HG02840 (cell line): ENCODE data around the gene NUP62CL.
"Not testable (repeated sequence)": the region's sequence is repeated elsewhere in the genome, so short reads cannot be mapped to it uniquely, and the experiment has no call there.

ENCODE experiments used
- ATAC-seq: cut with Tn5 transposase; IDR thresholded peaks from one replicate; pipeline ENCODE4 v1.9.1; 2021; ENCODE audit warnings: mild to moderate bottlenecking, moderate library complexity, moderate number of reproducible peaks; ENCODE audit not compliant: unreplicated experiment, low FRiP score

The NUP62CL gene, protein sequence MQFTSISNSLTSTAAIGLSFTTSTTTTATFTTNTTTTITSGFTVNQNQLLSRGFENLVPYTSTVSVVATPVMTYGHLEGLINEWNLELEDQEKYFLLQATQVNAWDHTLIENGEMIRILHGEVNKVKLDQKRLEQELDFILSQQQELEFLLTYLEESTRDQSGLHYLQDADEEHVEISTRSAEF

DNA sequence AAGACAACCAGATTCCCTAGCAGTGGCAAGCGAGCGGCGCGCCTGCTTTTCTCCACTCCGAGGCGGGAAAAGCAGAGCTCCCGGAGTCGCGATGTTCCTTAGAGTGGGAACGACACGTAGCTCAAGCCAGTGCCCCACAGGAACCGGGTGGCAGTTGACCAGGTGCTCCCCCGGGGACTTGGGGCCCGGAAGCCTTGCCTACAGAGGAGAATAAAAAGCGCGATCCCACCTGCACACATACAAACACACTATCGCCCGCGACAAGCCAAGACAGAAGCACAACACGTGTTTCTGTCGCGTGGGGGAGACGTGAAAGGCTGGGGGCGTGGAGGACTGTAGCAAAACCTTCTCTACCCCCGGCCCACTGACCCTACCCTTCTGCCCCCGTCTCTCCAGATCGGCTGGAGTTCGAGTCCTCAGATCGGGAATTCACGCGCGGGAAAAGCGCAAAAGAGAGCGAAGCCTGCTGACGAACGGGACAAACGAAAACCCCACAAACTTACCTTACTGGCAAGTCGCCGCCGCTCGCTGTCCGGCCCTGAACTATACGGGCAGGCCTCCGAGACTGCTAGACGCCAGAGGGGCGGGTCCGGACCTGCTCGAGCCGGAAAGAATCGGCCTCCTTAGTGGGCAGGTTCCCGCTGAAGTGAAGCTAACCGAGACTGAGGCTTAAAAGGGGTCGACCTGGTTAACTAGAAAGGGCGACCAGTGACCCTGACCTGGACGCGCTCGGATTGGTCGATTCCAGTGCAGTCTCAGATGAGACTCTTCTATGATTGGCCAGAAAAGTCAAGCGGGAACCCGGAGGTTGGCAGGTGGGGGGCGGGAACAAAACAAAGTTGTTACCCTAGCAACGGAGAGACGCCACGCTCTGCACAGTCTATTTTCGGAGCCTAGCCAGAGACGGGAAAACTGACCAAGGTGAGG is at the start of gene NUP62CL, which contains the start of gene DNAAF6:
NUP62CL (minus strand) TSS at position 664 of the 927 bp plus-strand sequence. CDS start 31,287 bp downstream, outside the sequence.
DNAAF6 (plus strand) TSS at position 842 of the 927 bp plus-strand sequence. CDS start 6,265 bp downstream, outside the sequence.
- ATAC-seq: peak; percentile 88

DNA sequence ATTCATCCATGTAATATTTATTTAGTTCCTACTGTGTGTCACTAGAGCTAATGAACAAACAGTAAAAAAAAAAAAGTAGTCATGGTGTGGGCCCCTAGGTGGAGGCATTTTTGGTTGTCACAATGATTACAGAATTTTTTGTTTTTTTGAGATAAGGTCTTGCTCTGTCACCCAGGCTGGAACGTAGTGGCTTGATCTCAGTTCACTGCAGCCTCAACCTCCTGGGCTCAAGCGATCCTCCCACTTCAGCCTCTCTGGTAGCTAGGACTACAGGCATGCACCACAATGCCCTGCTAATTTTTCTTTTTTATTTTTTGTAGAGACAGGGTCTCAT is 22.2 kb upstream of the NUP62CL start:
- no peak for ATAC-seq

- no peak for ATAC-seq
Measured at GRCh38 chrX:107227780-107228485, 21.7 kb upstream of the NUP62CL start.

GRCh38 chrX:107226757-107227156 is 20.5 kb upstream of the NUP62CL start:
- ATAC-seq: no peak

DNA sequence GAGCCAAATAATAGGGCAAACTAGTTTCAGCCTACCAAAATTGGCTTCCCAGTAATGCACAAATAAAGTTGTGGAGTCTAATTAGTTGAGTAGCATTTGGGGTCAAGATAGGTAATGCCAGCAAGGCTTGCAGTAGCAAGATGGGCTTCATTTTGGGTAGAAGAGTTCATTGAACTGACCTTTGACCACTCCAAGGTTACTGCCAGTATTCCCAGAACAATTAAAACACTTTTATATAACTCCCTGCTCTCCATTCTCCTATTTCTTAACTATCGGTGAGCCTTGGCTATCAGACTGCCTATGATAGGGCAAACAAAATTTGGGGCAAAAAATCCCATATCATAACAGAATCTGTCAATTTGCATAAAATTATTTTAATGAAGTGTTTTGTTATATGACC is 7.2 kb upstream of the NUP62CL start:
- ATAC-seq: no peak

DNA sequence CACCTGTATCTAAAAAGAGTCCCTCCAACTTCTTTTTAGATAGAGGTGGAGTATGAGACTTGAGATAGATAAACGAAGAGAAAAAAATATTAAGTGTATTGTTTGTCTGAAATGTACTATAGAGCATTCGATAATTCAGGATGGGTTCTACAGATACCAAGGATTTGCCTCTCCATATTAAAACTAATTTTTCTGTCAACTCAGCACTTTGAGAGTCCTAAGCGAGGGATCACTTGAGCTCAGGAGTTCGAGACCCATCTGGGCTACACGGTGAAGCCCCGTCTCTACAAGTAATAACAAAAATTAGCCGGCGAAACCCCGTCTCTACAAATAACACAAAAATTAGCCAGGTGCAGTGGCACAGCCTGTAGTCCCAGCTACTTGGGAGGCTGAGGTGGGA is 1.7 kb upstream of the NUP62CL start:
- no peak for ATAC-seq

DNA sequence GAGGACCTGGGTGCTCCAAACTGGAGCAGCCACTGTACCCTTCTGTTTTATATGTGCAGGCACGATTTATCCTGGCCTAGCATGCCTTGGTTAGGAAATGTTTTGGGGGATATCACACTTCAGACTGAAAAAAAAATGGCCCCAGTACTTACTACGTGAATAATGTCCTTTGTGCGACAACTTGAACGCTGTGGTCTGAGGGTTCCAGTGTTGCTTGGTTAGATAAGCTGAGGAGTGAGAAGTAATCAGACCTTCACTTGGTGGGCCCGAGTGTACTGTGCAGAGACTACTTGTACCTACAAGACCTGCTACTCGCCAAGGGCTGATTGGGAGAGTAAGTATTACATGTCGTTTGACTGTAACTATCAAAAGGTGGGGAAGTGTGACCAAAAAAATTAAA is 856 bp upstream of the NUP62CL start:
- no peak for ATAC-seq

- ATAC-seq: no peak
Measured at GRCh38 chrX:107206697-107207065, 448 bp upstream of the NUP62CL start.

- ATAC-seq: no peak
Measured at GRCh38 chrX:107204068-107204605, 2.1 kb downstream of the NUP62CL start.

DNA sequence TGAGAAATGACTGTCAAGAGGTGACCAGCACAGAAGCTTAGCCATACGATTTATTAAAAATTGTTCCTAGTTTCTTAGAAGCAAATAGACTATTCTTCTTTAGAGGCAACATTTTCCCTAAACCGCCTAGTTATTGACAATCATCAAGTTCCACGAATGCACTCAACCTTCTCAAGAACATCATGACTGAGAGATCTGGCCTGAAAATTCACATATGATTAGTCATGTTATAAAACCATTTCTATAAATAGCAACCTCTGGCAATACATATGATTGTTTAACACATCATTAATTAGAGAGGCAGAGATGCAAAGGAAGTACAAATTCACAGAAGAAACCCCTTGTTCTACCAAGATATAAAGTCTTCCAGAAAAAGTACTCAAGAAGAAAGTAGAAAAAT is 6.7 kb downstream of the NUP62CL start:
- no peak for ATAC-seq

- not testable (repeated sequence) for ATAC-seq
Measured at GRCh38 chrX:107198074-107198473, 8.2 kb downstream of the NUP62CL start.

DNA sequence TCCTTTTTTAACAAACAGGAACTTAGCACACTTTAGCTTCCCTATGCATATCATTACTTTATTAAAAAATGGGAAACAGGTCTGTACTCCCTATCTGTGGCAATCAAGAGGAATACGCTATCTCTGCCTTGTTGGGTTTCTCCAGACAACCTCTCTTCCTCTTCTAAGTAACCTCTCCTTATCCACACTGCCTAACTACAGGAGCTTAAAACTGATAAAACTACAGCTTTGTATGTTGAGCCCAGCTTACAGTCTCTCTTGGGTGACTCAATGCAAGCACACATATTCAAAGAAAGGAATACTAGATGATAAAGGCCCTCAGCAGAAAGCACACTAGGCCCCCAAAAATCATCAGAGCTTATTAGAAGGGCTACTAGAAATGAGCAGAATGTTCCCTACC is 8.9 kb downstream of the NUP62CL start:
- no peak for ATAC-seq

DNA sequence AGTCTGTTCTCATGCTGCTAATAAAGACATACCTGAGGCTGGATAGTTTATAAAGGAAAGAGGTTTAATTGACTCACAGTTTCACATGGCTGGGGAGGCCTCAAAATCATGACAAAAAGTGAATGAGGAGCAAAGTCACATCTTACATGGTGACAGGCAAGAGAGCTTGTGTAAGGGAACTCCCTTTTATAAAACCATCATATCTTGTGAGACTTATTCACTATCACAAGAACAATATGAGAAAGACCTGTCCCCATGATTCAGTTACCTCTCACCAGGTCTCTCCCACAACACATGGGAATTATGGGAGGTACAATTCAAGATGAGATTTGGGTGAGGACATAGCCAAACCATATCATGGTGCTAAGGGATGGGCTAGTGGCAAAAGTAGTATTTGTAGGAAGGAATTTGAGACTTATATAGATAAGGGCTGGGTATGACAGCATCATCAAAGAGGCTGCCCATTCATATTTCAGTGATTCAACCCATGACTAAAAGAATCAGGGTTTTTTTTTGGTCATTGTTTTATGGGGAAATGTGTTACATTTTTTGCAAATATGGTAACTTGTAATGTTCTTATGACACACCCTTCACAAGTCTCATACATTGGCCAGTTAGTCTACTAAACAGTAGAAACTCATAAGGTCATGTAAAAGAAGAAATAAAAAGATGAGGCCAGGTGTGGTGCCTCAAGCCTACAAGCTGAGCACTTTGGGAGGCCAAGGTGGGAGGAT is 34.7 kb downstream of the NUP62CL start:
- ATAC-seq: no peak

GRCh38 chrX:107168712-107169111 is 37.5 kb downstream of the NUP62CL start:
- no peak for ATAC-seq

- no peak for ATAC-seq
Measured at GRCh38 chrX:107168257-107168656, 38.0 kb downstream of the NUP62CL start.

DNA sequence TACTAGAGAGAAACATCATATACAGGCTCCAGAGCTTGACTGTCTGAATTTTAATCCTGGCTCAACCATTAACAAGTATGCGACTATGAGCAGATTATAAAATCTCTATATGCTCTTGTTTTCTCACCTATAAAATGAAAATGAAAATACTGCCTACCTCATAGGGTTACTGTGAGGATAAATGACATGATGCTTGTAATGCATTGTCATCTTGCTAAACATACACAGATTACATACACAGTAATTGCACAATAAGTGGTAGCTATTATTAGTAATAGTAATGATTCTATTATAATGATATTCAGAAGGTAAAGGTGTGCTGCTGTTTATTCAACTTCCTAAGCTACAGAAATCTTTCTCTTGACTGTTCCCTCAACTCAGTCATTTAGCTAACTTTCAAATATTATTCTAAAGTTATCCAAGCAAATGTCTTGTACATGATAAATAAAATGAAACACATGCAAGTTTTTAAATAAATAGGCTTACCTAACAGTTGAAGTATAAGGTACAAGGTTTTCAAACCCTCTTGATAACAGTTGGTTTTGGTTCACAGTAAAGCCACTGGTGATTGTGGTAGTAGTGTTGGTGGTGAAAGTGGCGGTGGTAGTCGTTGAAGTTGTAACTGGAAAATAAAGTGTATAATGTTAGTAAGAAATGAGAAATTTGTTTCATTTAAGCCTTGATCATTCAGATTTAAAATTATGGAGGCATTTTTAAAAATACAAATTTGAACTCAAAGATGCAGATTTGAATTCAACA is 38.9 kb downstream of the NUP62CL start:
- no peak for ATAC-seq

GRCh38 chrX:107157618-107158017 is 48.6 kb downstream of the NUP62CL start:
- not testable (repeated sequence) for ATAC-seq

GRCh38 chrX:107155621-107156430 is 50.4 kb downstream of the NUP62CL start:
- not testable (repeated sequence) for ATAC-seq
